Glomerular endothelial cell (primary cell): ENCODE measurements around the gene LDLRAP1. TPM values are rescaled to one million over a fixed set of nuclear protein-coding genes. Genes with fewer than 3 reads are reported as not detected.
"Not testable (repeated sequence)": the region's sequence is repeated elsewhere in the genome, so short reads cannot be mapped to it uniquely, and the experiment has no call there.

ENCODE experiments used
- DNase-seq: peaks from one replicate; pipeline ENCODE4 v3.0.0-alpha.2; 2011; ENCODE audit warnings: low read depth, low spot score; ENCODE audit errors: extremely low read depth
- total RNA-seq: library from RNA; depleted of rRNA; stranded (reverse); fragments of >200 nt; gene quantifications from 2 replicates; pipeline ENCODE4 v1.2.3, GENCODE V29; 2015

Gene LDLRAP1
- total RNA-seq, 1 donor from 2014 or later: 19.8 TPM

- no peak for DNase-seq
These were observed 29.5 kb downstream of the LDLRAP1 start for GRCh38 chr1:25572708-25573590.

- no peak for DNase-seq
These were observed 30.2 kb downstream of the LDLRAP1 start for GRCh38 chr1:25573591-25573930.

GRCh38 chr1:25573961-25574360 is 30.6 kb downstream of the LDLRAP1 start:
- DNase-seq: no peak

DNA sequence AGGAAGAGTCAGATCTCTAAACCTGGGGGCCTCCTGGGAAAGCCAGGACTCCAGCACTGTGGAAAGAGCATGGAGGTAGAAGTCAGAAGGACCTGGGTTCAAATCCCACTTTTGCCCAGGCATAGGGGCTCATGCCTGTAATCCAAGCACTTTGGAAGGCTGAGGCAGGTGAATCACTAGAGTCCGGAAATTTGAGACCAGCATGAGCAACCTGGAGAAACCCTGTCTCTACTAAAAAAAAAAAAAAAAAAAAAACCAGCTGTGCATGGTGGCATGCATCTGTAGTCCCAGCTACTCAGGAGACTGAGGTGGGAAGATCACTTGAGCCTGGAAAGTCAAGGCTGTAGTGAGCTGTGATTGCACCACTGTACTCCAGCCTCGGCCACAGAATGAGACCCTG is 31.8 kb downstream of the LDLRAP1 start:
- no peak for DNase-seq

GRCh38 chr1:25576459-25577133 is 33.2 kb downstream of the LDLRAP1 start:
- no peak for DNase-seq

DNA sequence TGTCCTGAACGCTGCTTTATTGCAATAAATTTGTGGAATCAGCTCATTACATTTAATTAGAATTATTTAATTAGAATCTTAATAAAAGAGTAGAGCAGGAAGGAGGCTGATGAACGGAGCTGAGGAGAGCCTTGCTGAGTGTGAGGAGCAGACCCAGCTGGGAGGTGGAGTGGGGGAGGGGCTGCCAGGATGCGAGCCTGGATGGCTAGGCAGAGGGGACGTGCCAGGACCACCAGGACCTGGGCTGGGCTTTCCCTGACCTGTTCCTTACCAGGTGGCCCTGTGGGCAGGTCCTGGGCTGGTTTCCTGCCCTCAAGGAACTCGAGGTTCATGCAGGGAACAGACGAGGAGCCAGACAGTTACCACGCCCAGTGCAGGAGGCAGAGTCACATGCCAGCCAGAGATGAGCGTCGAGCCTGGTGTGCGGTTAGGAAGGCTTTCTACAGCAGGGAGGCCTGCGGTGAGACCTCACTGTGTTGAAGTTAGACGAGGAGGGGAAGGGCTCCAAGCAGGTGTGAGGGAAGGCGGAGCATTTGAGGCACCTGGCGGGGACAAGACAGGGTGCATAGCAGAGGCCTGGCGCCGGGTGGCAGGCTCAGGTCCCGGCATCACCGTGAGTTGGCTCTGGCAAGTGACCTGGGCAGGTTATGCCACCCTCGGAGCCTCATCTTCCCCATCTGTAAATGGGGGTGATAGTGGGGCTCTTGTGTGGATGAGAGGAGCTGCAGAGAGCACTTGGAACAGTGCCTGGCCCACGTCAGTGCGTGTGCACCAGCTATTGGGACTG is 33.9 kb downstream of the LDLRAP1 start:
- DNase-seq: no peak

DNA sequence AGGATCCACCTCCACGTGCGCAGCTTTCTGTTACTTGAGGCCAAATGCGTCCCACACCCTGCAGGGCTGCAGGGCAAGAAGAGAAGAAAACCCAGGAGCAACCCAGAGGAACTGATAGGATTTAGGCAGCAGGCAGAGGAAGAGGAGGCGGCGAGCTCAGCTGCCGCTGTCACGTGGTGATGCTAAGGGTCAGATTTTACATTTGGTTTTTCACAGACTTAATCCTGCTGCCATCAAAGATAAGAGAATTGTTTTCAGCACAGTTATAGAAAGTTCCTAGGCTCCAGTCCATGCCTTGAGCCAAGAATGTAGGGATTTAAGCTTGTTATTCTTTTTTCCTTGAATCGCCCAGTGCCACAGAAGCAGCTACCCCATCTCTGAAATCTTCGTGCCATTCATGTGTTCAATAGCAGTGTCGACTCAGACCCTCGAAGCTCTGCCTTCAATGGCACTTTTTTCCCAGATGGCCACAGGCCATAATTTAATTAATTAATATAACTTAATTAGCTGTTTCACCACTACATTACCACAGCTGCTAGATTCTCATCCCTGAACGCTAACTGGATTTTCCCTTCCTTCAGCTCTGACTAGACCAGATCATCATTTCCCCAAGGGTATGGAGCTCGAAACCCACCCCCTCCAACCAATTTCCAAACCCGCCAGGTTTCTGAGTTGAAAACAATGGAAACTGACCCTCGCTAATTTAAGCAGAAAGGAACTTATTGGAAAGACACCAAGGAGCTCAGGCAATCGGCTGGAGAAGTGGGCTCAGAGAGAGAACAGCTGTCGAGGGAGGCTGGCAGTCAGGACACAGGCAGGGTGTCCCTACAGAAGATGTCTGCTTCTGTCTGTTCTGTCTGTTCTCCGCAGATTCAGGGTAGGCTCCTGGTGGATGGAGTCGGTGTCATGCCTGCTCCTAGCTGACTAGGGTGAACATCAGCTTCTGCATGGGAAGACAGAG is 36.2 kb downstream of the LDLRAP1 start:
- no peak for DNase-seq

DNA sequence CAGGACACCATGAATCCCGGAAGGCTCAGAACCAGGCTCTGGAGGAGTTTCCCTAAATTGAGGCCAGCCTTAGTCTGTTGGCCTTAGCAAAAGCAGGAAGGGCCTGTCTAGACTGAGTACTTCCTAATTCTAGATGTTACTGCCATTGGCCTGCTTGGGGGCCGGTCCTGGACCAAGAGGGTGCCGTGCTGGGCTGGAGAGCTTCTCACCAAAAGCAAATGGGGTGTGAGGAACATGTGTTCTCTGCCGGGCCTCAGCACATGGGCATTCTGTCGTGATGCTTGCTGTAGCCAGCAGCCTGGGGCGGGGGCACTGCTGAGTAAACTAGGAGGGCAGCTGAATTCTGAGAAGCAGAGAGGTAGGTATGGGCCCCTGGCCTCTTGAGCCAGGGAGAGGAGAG is 37.5 kb downstream of the LDLRAP1 start:
- no peak for DNase-seq

- no peak for DNase-seq
These were observed 38.4 kb downstream of the LDLRAP1 start for GRCh38 chr1:25581764-25582163.

DNA sequence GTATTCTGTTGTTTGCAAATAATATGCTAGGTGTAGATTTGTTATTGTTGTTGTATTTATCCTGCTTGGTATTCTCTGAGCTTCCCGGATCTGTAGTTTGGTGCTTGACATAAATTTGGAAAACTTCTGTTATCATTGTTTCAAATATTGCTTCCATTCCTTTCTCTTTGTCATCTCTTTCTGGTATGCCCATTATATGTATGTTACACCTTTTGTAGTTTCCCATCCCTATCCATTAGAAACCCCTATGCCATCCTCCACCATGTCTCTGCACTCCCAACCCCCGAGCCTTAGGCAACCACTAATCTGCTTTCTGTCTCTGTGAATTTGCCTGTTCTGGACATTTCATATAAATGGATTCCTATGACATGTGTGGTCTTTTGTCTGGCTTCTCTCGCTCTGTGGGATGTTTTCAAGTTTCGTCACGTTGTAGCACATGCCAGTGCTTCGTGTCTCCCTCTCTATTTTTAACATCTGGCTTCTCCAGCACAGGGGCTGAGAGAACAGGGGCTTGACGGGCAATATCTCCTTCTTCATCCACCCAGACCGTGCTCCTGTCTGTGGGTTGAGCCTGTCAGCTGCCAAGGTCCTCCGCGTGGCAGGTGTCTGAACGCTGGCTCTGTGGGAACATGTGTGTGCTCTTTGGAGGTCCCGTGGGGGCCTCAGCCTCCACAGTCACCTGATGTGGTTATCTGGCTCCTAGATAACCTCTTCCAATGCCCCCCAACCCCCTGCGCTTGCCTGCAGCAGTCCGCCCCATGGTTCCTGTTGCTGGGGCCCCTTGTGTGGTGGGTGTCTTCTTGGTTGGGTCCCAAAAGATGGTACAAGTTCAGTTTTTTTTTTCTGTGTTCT is 40.3 kb downstream of the LDLRAP1 start:
- no peak for DNase-seq

DNA sequence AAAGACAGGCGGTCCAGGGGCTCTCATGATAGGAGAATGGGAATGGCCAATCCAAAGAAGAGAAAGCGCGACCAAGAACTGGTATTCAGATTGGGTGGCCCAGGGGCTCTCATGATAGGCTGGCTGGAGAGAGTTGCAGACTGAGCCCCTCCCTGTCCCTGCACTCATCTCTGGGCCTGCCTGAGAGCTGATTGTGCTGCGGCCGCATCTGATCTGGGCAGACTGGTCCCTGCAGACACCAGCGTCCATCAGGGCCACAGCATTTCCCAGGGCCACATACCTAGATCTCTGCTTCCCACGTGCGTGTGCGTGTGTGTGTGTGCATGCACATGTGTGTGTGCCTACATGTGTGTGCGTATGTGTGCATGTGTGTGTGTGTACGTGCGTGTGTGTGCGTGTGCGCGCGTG is 42.8 kb downstream of the LDLRAP1 start:
- DNase-seq: no peak

GRCh38 chr1:25587290-25587689 is 43.9 kb downstream of the LDLRAP1 start:
- no peak for DNase-seq

DNA sequence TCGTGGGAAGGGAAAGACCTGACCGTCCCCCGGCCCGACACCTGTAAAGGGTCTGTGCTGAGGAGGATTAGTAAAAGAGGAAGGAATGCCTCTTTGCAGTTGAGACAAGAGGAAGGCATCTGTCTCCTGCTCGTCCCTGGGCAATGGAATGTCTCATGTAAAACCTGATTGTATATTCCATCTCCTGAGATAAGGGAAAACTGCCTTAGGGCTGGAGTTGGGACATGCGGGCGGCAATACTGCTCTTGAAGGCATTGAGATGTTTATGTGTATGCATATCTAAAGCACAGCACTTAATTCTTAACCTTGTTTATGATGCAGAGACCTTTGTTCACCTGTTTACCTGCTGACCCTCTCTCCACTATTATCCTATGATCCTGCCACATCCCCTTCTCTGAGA is 44.8 kb downstream of the LDLRAP1 start:
- DNase-seq: not testable (repeated sequence)

DNA sequence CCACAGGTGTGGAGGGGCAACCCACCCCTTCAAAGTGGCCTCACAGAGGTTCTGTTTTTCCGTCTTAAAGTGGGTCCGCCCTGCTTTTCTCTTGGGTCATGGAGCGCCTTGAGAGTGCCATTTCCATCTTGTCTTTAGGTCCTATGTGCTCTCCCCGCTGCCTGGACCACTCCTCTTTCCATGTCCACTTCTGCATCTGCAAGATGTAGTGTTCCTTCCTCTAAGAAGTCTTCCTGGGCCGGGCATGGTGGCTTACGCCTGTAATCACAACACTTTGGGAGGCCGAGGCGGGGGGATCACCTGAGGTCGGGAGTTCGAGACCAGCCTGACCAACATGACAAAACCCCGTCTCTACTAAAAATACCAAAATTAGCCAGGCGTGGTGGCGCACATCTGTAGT is 45.4 kb downstream of the LDLRAP1 start:
- DNase-seq: not testable (repeated sequence)

- DNase-seq: no peak
These were observed 46.9 kb downstream of the LDLRAP1 start for GRCh38 chr1:25590096-25590824.

- no peak for DNase-seq
These were observed 50.5 kb downstream of the LDLRAP1 start for GRCh38 chr1:25593861-25594260.

DNA sequence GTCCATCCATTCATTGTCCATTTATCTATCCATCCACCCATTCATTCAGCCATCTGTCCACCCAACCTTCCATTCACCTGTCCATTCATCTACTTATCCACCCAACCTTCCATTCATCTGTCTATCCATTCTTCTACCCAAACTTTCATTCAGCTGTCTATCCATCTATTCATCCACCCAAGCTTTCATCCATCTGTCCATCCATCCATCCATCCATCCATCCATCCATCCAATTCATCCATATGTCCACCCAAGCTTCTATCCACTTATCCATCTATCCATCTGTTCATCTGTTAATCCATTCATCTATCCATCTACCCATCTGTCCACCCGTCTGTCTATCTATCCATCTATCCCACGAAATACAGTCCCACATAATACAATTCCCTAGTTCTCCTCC is 51.6 kb downstream of the LDLRAP1 start:
- no peak for DNase-seq

- not testable (repeated sequence) for DNase-seq
These were observed 53.2 kb downstream of the LDLRAP1 start for GRCh38 chr1:25596641-25597040.

GRCh38 chr1:25598879-25599278 is 55.5 kb downstream of the LDLRAP1 start:
- DNase-seq: no peak
